ENCODE results near the gene AXIN1. TPM values are rescaled to one million over a fixed set of nuclear protein-coding genes. Genes with fewer than 3 reads are reported as not detected.

The AXIN1 gene
- total RNA-seq, 1 experiment from 2014 or later, result 32.7 TPM

- no peaks in the 10 kb centered on the region for H3K4me1 ChIP-seq (ENCODE audit: insufficient read depth, low read length, poor library complexity, severe bottlenecking)
- POLR2A ChIA-PET (ENCODE audit: low non-redundant PET), result interaction anchor here (0.6 kb wide), 1 partner anchor 176 kb away, joined by 13 read pairs; no protein-coding TSS in a partner anchor
- no peak for TF ChIP-seq EZH2 (IDR thresholded peaks at IDR 0.05; ENCODE audit: borderline replicate concordance, low read depth, low read length, poor library complexity, severe bottlenecking)
- TF ChIP-seq CTCF (conservative IDR thresholded peaks at IDR 0.05; ENCODE audit: low read depth, low read length), result peak; percentile 89
- no peak overlapping the region for H3K4me3 ChIP-seq (ENCODE audit: low read depth, low read length, poor library complexity, severe bottlenecking)
- no TSS peak for BruUV-seq (replicated peaks)
- no peak overlapping the region for H3K27ac ChIP-seq (ENCODE audit: low read depth, low read length, poor library complexity, severe bottlenecking)
- peaks cover 2% of the 10 kb centered on the region for H3K36me3 ChIP-seq (ENCODE audit: insufficient read depth, low read length, poor library complexity, severe bottlenecking)
- H3K27me3 ChIP-seq (replicated peaks; ENCODE audit: insufficient read depth, low read depth, low read length, poor library complexity), result no peaks in the 10 kb centered on the region
- intact Hi-C loops (cut with micrococcal nuclease; ENCODE audit: unreplicated experiment), result loop anchor here (5.0 kb wide), 1 partner anchor 255 kb away; no protein-coding TSS in a partner anchor
- CTCF ChIA-PET, result interaction anchor here (0.6 to 2.2 kb wide), 11 partner anchors 9 to 318 kb away, joined by 3 to 25 read pairs (median 5); no protein-coding TSS in a partner anchor
- peak; percentile 88 for DNase-seq (ENCODE audit: low spot score)
- no peaks in the 10 kb centered on the region for H3K9me3 ChIP-seq (ENCODE audit: low read depth, low read length, poor library complexity, severe bottlenecking)
These were observed 9.6 kb upstream of the AXIN1 start for GRCh38 chr16:361872-362701.

- no peak overlapping the region for H3K27ac ChIP-seq (ENCODE audit: low read depth, low read length, poor library complexity, severe bottlenecking)
- TF ChIP-seq EZH2 (IDR thresholded peaks at IDR 0.05; ENCODE audit: borderline replicate concordance, low read depth, low read length, poor library complexity, severe bottlenecking) (no peak), CTCF (conservative IDR thresholded peaks at IDR 0.05; ENCODE audit: low read depth, low read length) (no peak)
- ChIA-PET CTCF (interaction anchor here (0.6 to 2.2 kb wide), 6 partner anchors 8 to 296 kb away, joined by 3 to 25 read pairs (median 7); no protein-coding TSS in a partner anchor), POLR2A (ENCODE audit: low non-redundant PET) (no interaction called here)
- DNase-seq (ENCODE audit: low spot score), result no peak
- no peaks in the 10 kb centered on the region for H3K4me1 ChIP-seq (ENCODE audit: insufficient read depth, low read length, poor library complexity, severe bottlenecking)
- H3K4me3 ChIP-seq (ENCODE audit: low read depth, low read length, poor library complexity, severe bottlenecking), result no peak overlapping the region
- no peaks in the 10 kb centered on the region for H3K9me3 ChIP-seq (ENCODE audit: low read depth, low read length, poor library complexity, severe bottlenecking)
- no peaks in the 10 kb centered on the region for H3K27me3 ChIP-seq (replicated peaks; ENCODE audit: insufficient read depth, low read depth, low read length, poor library complexity)
- H3K36me3 ChIP-seq (ENCODE audit: insufficient read depth, low read length, poor library complexity, severe bottlenecking), result no peaks in the 10 kb centered on the region
- intact Hi-C loops (cut with micrococcal nuclease; ENCODE audit: unreplicated experiment), result loop anchor here (5.0 kb wide), 1 partner anchor 254 kb away; no protein-coding TSS in a partner anchor
- BruUV-seq (replicated peaks), result no TSS peak
These were observed 8.9 kb upstream of the AXIN1 start for GRCh38 chr16:361341-361871.

- no peak overlapping the region for H3K27ac ChIP-seq (ENCODE audit: low read depth, low read length, poor library complexity, severe bottlenecking)
- intact Hi-C loops (cut with micrococcal nuclease; ENCODE audit: unreplicated experiment), result loop anchor here (5.0 kb wide), 1 partner anchor 254 kb away; no protein-coding TSS in a partner anchor
- no TSS peak for BruUV-seq (replicated peaks)
- no peak overlapping the region for H3K4me3 ChIP-seq (ENCODE audit: low read depth, low read length, poor library complexity, severe bottlenecking)
- H3K4me1 ChIP-seq (ENCODE audit: insufficient read depth, low read length, poor library complexity, severe bottlenecking), result no peaks in the 10 kb centered on the region
- DNase-seq (ENCODE audit: low spot score), result no peak
- TF ChIP-seq CTCF (conservative IDR thresholded peaks at IDR 0.05; ENCODE audit: low read depth, low read length) (no peak), EZH2 (IDR thresholded peaks at IDR 0.05; ENCODE audit: borderline replicate concordance, low read depth, low read length, poor library complexity, severe bottlenecking) (no peak)
- H3K9me3 ChIP-seq (ENCODE audit: low read depth, low read length, poor library complexity, severe bottlenecking), result no peaks in the 10 kb centered on the region
- ChIA-PET CTCF (interaction anchor here (2.0 kb wide), 1 partner anchor 295 kb away, joined by 11 read pairs; no protein-coding TSS in a partner anchor), POLR2A (ENCODE audit: low non-redundant PET) (no interaction called here)
- no peaks in the 10 kb centered on the region for H3K27me3 ChIP-seq (replicated peaks; ENCODE audit: insufficient read depth, low read depth, low read length, poor library complexity)
- H3K36me3 ChIP-seq (ENCODE audit: insufficient read depth, low read length, poor library complexity, severe bottlenecking), result no peaks in the 10 kb centered on the region
These were observed 8.3 kb upstream of the AXIN1 start for GRCh38 chr16:360698-361336.
